Measurements from ENCODE around the gene SLC8B1. TPM values are rescaled to one million over a fixed set of nuclear protein-coding genes. Genes with fewer than 3 reads are reported as not detected.

Gene SLC8B1
- total and polyA plus RNA-seq, 2 donors (not counting 3 experiments of a cell fraction or from before 2014, with no cell fraction given), result 29.9 to 45.4 TPM

DNA sequence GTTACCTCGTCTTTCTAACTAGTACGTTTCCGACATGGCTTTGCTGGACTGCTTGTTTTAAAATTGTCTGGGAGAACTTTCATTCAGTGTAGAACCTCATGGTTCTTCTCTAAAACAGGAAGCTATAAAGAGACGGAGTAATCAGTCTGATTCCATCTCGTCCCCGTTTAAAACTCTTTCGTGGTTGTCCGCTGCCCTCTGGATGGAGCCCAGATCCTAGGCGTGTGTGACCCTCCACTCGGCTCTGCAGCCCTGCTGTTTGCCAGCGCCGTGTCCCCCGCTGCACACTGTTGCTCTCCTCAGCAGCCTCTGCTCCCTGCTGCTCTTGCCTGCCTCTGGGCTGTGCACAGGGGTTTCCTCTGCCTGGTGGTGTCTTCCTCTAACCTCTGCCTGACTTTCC, 50.2 kb downstream of the SLC8B1 start:
- DNase-seq (ENCODE audit: low read depth, low spot score), result no peak
- no peaks in the 10 kb centered on the region for H3K27me3 ChIP-seq (ENCODE audit: control insufficient read depth in 2 of 2, insufficient read depth in 2 of 2, low read length in 2 of 2)
- intact Hi-C loops (cut with micrococcal nuclease), result no loop called here
- H4K20me1 ChIP-seq (replicated peaks; ENCODE audit: control insufficient read depth, extremely low read depth, insufficient read depth, low read length), result no peaks in the 10 kb centered on the region
- no peaks in the 10 kb centered on the region for H3K79me2 ChIP-seq (ENCODE audit: control insufficient read depth, insufficient read depth, low read length)
- H2AFZ ChIP-seq (ENCODE audit: low read depth, low read length), result no peak overlapping the region
- no peak overlapping the region for H3K4me2 ChIP-seq (ENCODE audit: insufficient read depth, low read length)
- FAIRE-seq, result no peak
- no peak for TF ChIP-seq POLR2AphosphoS5 (IDR thresholded peaks at IDR 0.05; ENCODE audit: insufficient read depth, low read depth, low read length)
- no peak for TF ChIP-seq GATA2 (IDR thresholded peaks at IDR 0.05; ENCODE audit: insufficient read depth, insufficient read length, low read depth, low read length)
- no peak for TF ChIP-seq MYC (IDR thresholded peaks at IDR 0.05; ENCODE audit: low read depth, low read length)
- no peak for TF ChIP-seq FOS (IDR thresholded peaks at IDR 0.05; ENCODE audit: borderline replicate concordance, insufficient read depth, low read length)
- no peak for TF ChIP-seq CTCF (IDR thresholded peaks at IDR 0.05; ENCODE audit: extremely low read depth in 1 of 2, insufficient read depth in 1 of 2, low read depth in 1 of 2, low read length in 2 of 2)
- TF ChIP-seq, protein P1, sequence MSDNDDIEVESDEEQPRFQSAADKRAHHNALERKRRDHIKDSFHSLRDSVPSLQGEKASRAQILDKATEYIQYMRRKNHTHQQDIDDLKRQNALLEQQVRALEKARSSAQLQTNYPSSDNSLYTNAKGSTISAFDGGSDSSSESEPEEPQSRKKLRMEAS (IDR thresholded peaks at IDR 0.05; ENCODE audit: insufficient read depth, insufficient read length), result no peak
- TF ChIP-seq EZH2 (IDR thresholded peaks at IDR 0.05; ENCODE audit: borderline replicate concordance, low read depth, low read length, severe bottlenecking), result no peak
- no peak for TF ChIP-seq POLR2A (IDR thresholded peaks at IDR 0.05; ENCODE audit: low read depth, low read length)
- no peak for TF ChIP-seq JUN (IDR thresholded peaks at IDR 0.05; ENCODE audit: borderline replicate concordance, insufficient read depth, insufficient read length, low read depth)
- no peaks in the 10 kb centered on the region for H3K9me3 ChIP-seq (replicated peaks; ENCODE audit: control insufficient read depth, insufficient read depth, low read length)
- H3K4me3 ChIP-seq (replicated peaks in 1 of 3; ENCODE audit: insufficient read depth in 1 of 3, low read depth in 1 of 3, low read length in 3 of 3), result no peak overlapping the region
- POLR2A ChIA-PET, result no interaction called here
- H3K27ac ChIP-seq (ENCODE audit: insufficient read depth, low read depth, low read length), result no peak overlapping the region
- no peak overlapping the region for H3K9ac ChIP-seq (replicated peaks; ENCODE audit: extremely low read depth, insufficient read depth, low read length)
- H3K4me1 ChIP-seq (ENCODE audit: control insufficient read depth, extremely low read depth, insufficient read depth, low read length), result no peaks in the 10 kb centered on the region
- no peaks in the 10 kb centered on the region for H3K9me1 ChIP-seq (replicated peaks; ENCODE audit: control insufficient read depth, extremely low read depth, insufficient read depth, low read length)
- CTCF ChIA-PET, result interaction anchor here (0.9 kb wide), 1 partner anchor 62 kb away, joined by 3 read pairs; no protein-coding TSS in a partner anchor
- no TSS peak for BruUV-seq (replicated peaks)
- no peaks in the 10 kb centered on the region for H3K36me3 ChIP-seq (ENCODE audit: control insufficient read depth in 2 of 2, extremely low read depth in 1 of 2, insufficient read depth in 2 of 2, low read length in 2 of 2)
- dilution Hi-C loops (cut with MboI; ENCODE audit: extremely low pct_ligation_motif_present, low sequenced_read_pairs), result no loop called here
